HepG2 (cell line): ENCODE results near the gene SRC.

Source experiments
- CAMTA2 ChIP-seq: sonication (generic); formaldehyde crosslinking; IDR thresholded peaks from 2 replicates; pipeline ENCODE4 v1.4.0; 2020; ENCODE audit warnings: mild to moderate bottlenecking, missing genetic modification reagents, borderline replicate concordance
- MAZ ChIP-seq, 2 experiments: sonication (generic) in 1 of 2; formaldehyde crosslinking in 1 of 2; IDR thresholded peaks; 2 replicates each; pipeline versions ENCODE4 v1.5.0 to v1.6.1; 2012 to 2020; ENCODE audit warnings: low read depth in 2 of 2, mild to moderate bottlenecking in 2 of 2, borderline replicate concordance in 1 of 2, improper control_type of control experiment in 1 of 2, low read length in 1 of 2, missing genetic modification reagents in 1 of 2, moderate library complexity in 1 of 2
- POGK ChIP-seq: sonication (generic); formaldehyde crosslinking; conservative IDR thresholded peaks from 2 replicates; pipeline ENCODE4 v1.8.0; 2022; ENCODE audit warnings: mild to moderate bottlenecking, moderate library complexity, missing genetic modification reagents
- TF ChIP-seq, protein P1 (sequence below): sonication (generic); formaldehyde crosslinking; IDR thresholded peaks from 2 replicates; pipeline ENCODE4 v1.5.0; 2020; ENCODE audit warnings: mild to moderate bottlenecking, missing genetic modification reagents, moderate library complexity

GRCh38 chr20:37308086-37309050 is 37.6 kb upstream of the SRC start:
- TF ChIP-seq POGK (CRISPR knock-in tag) (no peak), CAMTA2 (CRISPR knock-in tag) (no peak), MAZ (IDR thresholded peaks at IDR 0.05; ENCODE audit: borderline replicate concordance, low read depth, low read length) (no peak), MAZ (CRISPR knock-in tag; IDR thresholded peaks at IDR 0.05; ENCODE audit: low read depth) (no peak; the same call in 1 of the 2 replicates)
- TF ChIP-seq, protein P1, sequence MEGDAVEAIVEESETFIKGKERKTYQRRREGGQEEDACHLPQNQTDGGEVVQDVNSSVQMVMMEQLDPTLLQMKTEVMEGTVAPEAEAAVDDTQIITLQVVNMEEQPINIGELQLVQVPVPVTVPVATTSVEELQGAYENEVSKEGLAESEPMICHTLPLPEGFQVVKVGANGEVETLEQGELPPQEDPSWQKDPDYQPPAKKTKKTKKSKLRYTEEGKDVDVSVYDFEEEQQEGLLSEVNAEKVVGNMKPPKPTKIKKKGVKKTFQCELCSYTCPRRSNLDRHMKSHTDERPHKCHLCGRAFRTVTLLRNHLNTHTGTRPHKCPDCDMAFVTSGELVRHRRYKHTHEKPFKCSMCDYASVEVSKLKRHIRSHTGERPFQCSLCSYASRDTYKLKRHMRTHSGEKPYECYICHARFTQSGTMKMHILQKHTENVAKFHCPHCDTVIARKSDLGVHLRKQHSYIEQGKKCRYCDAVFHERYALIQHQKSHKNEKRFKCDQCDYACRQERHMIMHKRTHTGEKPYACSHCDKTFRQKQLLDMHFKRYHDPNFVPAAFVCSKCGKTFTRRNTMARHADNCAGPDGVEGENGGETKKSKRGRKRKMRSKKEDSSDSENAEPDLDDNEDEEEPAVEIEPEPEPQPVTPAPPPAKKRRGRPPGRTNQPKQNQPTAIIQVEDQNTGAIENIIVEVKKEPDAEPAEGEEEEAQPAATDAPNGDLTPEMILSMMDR (CRISPR knock-in tag): no peak
